MM.1S (cell line): ENCODE data around the gene GTF2IRD1.

Experiments
- DNase-seq: peaks from one replicate; pipeline ENCODE4 v3.0.0-alpha.2; 2015
- H2AFZ ChIP-seq: fragments of 300-600 bp; sonication (generic); 2 replicates; pipeline ENCODE4 v1.6.0; 2016; ENCODE audit warnings: antibody characterized with exemption, low read length
- H3F3A ChIP-seq: fragments of 300-600 bp; sonication (generic); 2 replicates; pipeline ENCODE4 v1.6.1; 2016; ENCODE audit warnings: mild to moderate bottlenecking, antibody characterized with exemption, low read length, moderate library complexity, mixed read lengths; ENCODE audit not compliant: insufficient read depth
- H3K27ac ChIP-seq: fragments of 300-600 bp; sonication (generic); 2 replicates; pipeline ENCODE4 v1.5.1; 2016; ENCODE audit warnings: mild to moderate bottlenecking, low read length
- H3K27me3 ChIP-seq: fragments of 300-600 bp; sonication (generic); replicated peaks from 2 replicates; pipeline ENCODE4 v1.6.0; 2016; ENCODE audit warnings: low read length; ENCODE audit not compliant: insufficient read depth
- H3K36me3 ChIP-seq: fragments of 300-600 bp; sonication (generic); replicated peaks from 2 replicates; pipeline ENCODE4 v1.6.1; 2016; ENCODE audit warnings: mild to moderate bottlenecking, low read length, mixed read lengths; ENCODE audit not compliant: insufficient read depth
- H3K4me1 ChIP-seq: fragments of 300-600 bp; sonication (generic); 2 replicates; pipeline ENCODE4 v1.6.1; 2016; ENCODE audit warnings: low read length, mixed read lengths
- H3K4me2 ChIP-seq: fragments of 300-600 bp; sonication (generic); 2 replicates; pipeline ENCODE4 v1.6.0; 2016; ENCODE audit warnings: low read depth, low read length
- H3K4me3 ChIP-seq: fragments of 300-600 bp; sonication (generic); 2 replicates; pipeline ENCODE4 v1.5.1; 2016; ENCODE audit warnings: low read length, mixed read lengths
- H3K79me2 ChIP-seq: fragments of 300-600 bp; sonication (generic); 2 replicates; pipeline ENCODE4 v1.6.1; 2016; ENCODE audit warnings: mixed run types, low read length, mixed read lengths
- H3K9ac ChIP-seq: fragments of 300-600 bp; sonication (generic); 2 replicates; pipeline ENCODE4 v1.6.1; 2016; ENCODE audit warnings: low read length, mixed read lengths
- H3K9me2 ChIP-seq: fragments of 300-600 bp; sonication (generic); replicated peaks from 2 replicates; pipeline ENCODE4 v1.6.1; 2016; ENCODE audit warnings: mild to moderate bottlenecking, low read length, mixed read lengths; ENCODE audit not compliant: insufficient read depth
- H3K9me3 ChIP-seq: fragments of 300-600 bp; sonication (generic); replicated peaks from 2 replicates; pipeline ENCODE4 v1.6.1; 2016; ENCODE audit warnings: mild to moderate bottlenecking, low read length, mixed read lengths; ENCODE audit not compliant: insufficient read depth
- H4K20me1 ChIP-seq: fragments of 300-600 bp; sonication (generic); 2 replicates; pipeline ENCODE4 v1.6.1; 2016; ENCODE audit warnings: mild to moderate bottlenecking, low read length, moderate library complexity, mixed read lengths; ENCODE audit not compliant: insufficient read depth
- CTCF ChIP-seq: fragments of 300-600 bp; sonication (generic); IDR thresholded peaks from 2 replicates; pipeline ENCODE4 v1.5.1; 2016; ENCODE audit warnings: antibody characterized with exemption, low read length, mixed read lengths
- EZH2 ChIP-seq: fragments of 300-600 bp; sonication (generic); optimal IDR thresholded peaks from 2 replicates; pipeline ENCODE3; 2017; ENCODE audit warnings: low read depth, mild to moderate bottlenecking, antibody characterized with exemption, low read length, mixed read lengths
- EZH2phosphoT487 ChIP-seq: fragments of 300-600 bp; sonication (generic); IDR thresholded peaks from 2 replicates; pipeline ENCODE4 v1.6.1; 2018; ENCODE audit warnings: antibody characterized with exemption, low read length

GTF2IRD1 gene

GRCh38 chr7:74475987-74476350, 22.3 kb downstream of the GTF2IRD1 start:
- TF ChIP-seq EZH2, result no peak
- no peak for TF ChIP-seq CTCF
- TF ChIP-seq EZH2phosphoT487, result no peak
- peaks cover 17% of the 10 kb centered on the region; the same call in 1 of the 2 replicates for H3K79me2 ChIP-seq
- H3K27me3 ChIP-seq, result no peaks in the 10 kb centered on the region
- H3K27ac ChIP-seq, result no peak overlapping the region
- H3K4me1 ChIP-seq, result no peaks in the 10 kb centered on the region
- no peak overlapping the region for H3K4me2 ChIP-seq
- H2AFZ ChIP-seq, result no peak overlapping the region
- peaks cover 3% of the 10 kb centered on the region; the same call in 1 of the 2 replicates for H4K20me1 ChIP-seq
- H3K9me2 ChIP-seq, result no peaks in the 10 kb centered on the region
- no peak for DNase-seq
- no peaks in the 10 kb centered on the region for H3K36me3 ChIP-seq
- no peaks in the 10 kb centered on the region for H3F3A ChIP-seq
- H3K9ac ChIP-seq, result no peak overlapping the region
- H3K4me3 ChIP-seq, result no peak overlapping the region
- H3K9me3 ChIP-seq, result no peaks in the 10 kb centered on the region

GRCh38 chr7:74476626-74477025, 22.9 kb downstream of the GTF2IRD1 start:
- H3K9ac ChIP-seq, result no peak overlapping the region
- no peaks in the 10 kb centered on the region for H3K27me3 ChIP-seq
- no peak overlapping the region for H3K27ac ChIP-seq
- H4K20me1 ChIP-seq, result peaks cover 3% of the 10 kb centered on the region; the same call in 1 of the 2 replicates
- TF ChIP-seq CTCF (no peak), EZH2 (no peak), EZH2phosphoT487 (no peak)
- H3K4me3 ChIP-seq, result no peak overlapping the region
- no peaks in the 10 kb centered on the region for H3K9me3 ChIP-seq
- H2AFZ ChIP-seq, result no peak overlapping the region
- H3K4me1 ChIP-seq, result no peaks in the 10 kb centered on the region
- no peaks in the 10 kb centered on the region for H3K36me3 ChIP-seq
- H3K4me2 ChIP-seq, result no peak overlapping the region
- no peaks in the 10 kb centered on the region for H3K9me2 ChIP-seq
- H3K79me2 ChIP-seq, result peaks cover 17% of the 10 kb centered on the region; the same call in 1 of the 2 replicates
- DNase-seq, result no peak
- no peaks in the 10 kb centered on the region for H3F3A ChIP-seq

- H3K9ac ChIP-seq, result no peak overlapping the region
- H3K4me3 ChIP-seq, result no peak overlapping the region
- H3K4me2 ChIP-seq, result no peak overlapping the region
- no peaks in the 10 kb centered on the region for H3F3A ChIP-seq
- H3K9me2 ChIP-seq, result no peaks in the 10 kb centered on the region
- DNase-seq, result no peak
- TF ChIP-seq EZH2 (no peak), CTCF (no peak), EZH2phosphoT487 (no peak)
- no peaks in the 10 kb centered on the region for H3K36me3 ChIP-seq
- no peak overlapping the region for H3K27ac ChIP-seq
- peaks cover 3% of the 10 kb centered on the region; the same call in 1 of the 2 replicates for H4K20me1 ChIP-seq
- no peak overlapping the region for H2AFZ ChIP-seq
- H3K27me3 ChIP-seq, result no peaks in the 10 kb centered on the region
- H3K4me1 ChIP-seq, result no peaks in the 10 kb centered on the region
- no peaks in the 10 kb centered on the region for H3K9me3 ChIP-seq
- peaks cover 23% of the 10 kb centered on the region; the same call in 1 of the 2 replicates for H3K79me2 ChIP-seq
These were observed 25.0 kb downstream of the GTF2IRD1 start for GRCh38 chr7:74478671-74479065.
